Gastrocnemius medialis (tissue), 4 donors: ENCODE measurements around the gene MARCO.
"Not testable (repeated sequence)": the region's sequence is repeated elsewhere in the genome, so short reads cannot be mapped to it uniquely, and the experiment has no call there.

ENCODE experiments used
- CTCF ChIP-seq, 5 experiments: fragments of 450-650 bp in 3 of 5; fragments of 200-600 bp in 2 of 5; sonication (generic) in 2 of 5; IDR thresholded peaks in 4 of 5; conservative IDR thresholded peaks in 1 of 5; 1 replicate in 4 of 5; 2 replicates in 1 of 5; pipeline ENCODE4 v1.5.1; 2016 to 2019; ENCODE audit warnings: antibody characterized with exemption in 5 of 5, mild to moderate bottlenecking in 3 of 5, moderate library complexity in 3 of 5
- POLR2A ChIP-seq, 2 donors: fragments of 450-650 bp; IDR thresholded peaks; one replicate each; pipeline ENCODE4 v1.6.1; 2017; ENCODE audit warnings: antibody characterized with exemption in 2 of 2, mild to moderate bottlenecking in 2 of 2, moderate library complexity in 2 of 2

- TF ChIP-seq POLR2A (IDR thresholded peaks at IDR 0.05); CTCF (IDR thresholded peaks at IDR 0.05 in 4 of 5, conservative IDR thresholded peaks at IDR 0.05 in 1 of 5): not testable (repeated sequence)
These were observed 6.3 kb downstream of the MARCO start for GRCh38 chr2:118948266-118948665.
